ENCODE data around the gene BMPR1B.

BMPR1B gene

DNA sequence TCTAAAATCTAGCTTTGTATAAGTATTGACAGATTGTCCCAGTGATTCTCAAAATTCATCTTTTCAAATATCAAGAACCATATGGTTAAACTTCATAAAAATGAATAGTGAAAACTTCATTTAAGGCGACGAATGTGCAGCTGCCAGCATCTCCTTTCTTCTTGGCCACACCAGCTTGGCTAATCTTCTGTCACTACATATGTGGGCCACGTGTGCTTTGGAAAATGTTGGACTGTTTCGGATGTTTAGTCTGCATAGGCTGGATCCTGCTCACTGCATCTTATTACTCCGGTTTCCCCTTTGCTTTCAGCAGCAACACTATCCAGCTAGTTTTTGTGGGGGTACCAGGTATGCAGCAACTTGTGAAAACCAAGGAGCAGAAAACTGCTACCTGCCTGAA lies 221.9 kb downstream of the BMPR1B start:
- DNase-seq = no peak
- TF ChIP-seq EZH2 (optimal IDR thresholded peaks at IDR 0.05; ENCODE audit: low read depth, low read length) (no peak), CTCF (IDR thresholded peaks at IDR 0.05; ENCODE audit: low read length) (no peak), EZH2phosphoT487 (IDR thresholded peaks at IDR 0.05; ENCODE audit: low read length) (no peak)
- Histone ChIP-seq H3K27me3 (replicated peaks; ENCODE audit: insufficient read depth, low read length) (no peaks in the 10 kb centered on the region), H3K9ac (ENCODE audit: low read length) (no peak overlapping the region), H3K4me3 (ENCODE audit: low read length) (no peak overlapping the region), H3K4me2 (ENCODE audit: low read depth, low read length) (no peak overlapping the region), H3K36me3 (replicated peaks; ENCODE audit: insufficient read depth, low read length) (no peaks in the 10 kb centered on the region), H2AFZ (ENCODE audit: low read length) (no peak overlapping the region), H4K20me1 (ENCODE audit: insufficient read depth, low read length) (no peaks in the 10 kb centered on the region), H3K27ac (ENCODE audit: low read length) (no peak overlapping the region), H3K79me2 (ENCODE audit: low read length) (no peaks in the 10 kb centered on the region), H3K9me3 (replicated peaks; ENCODE audit: insufficient read depth, low read length) (no peaks in the 10 kb centered on the region), H3F3A (ENCODE audit: insufficient read depth, low read length) (no peaks in the 10 kb centered on the region), H3K4me1 (ENCODE audit: low read length) (peaks cover 13% of the 10 kb centered on the region), H3K9me2 (replicated peaks; ENCODE audit: insufficient read depth, low read length) (no peaks in the 10 kb centered on the region)

DNA sequence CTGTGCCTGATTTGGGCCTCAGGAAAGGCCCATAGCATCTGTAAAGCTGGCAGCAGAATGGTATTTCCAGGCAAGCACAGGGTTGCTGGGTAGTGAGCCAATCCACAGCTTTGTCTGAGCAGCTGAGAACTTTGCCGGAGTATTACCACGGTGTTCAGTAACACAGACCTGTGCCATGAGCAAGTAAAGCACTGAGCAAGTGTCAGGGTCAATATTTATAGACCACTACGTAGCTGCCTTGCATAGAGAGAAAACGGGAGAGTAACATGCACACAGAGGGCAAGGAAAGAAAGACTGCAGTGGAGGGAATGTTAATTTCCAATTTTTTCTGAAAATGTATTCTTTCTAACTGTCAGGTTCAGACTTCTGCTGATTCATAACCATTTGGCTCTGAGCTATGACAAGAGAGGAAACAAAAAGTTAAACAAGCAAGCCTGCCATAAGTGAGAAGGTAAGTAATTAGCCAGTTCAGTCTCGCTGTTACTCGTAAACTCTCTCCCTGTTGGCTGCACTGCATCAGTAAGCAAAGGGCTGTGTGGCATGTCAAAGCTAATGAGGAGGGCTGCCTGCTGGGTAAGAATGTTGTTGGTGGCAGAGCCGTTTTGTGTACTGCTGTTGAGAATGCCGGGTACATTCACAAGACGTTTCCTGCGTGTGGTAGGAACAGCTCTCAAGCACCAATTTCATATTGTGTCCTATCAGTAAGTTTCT lies 238.1 kb downstream of the BMPR1B start:
- H3K9me2 ChIP-seq (replicated peaks; ENCODE audit: insufficient read depth, low read length) = no peaks in the 10 kb centered on the region
- H3K4me2 ChIP-seq (ENCODE audit: low read depth, low read length) = peak overlapping the region; percentile 24; the same call in 1 of the 2 replicates
- no peaks in the 10 kb centered on the region for H3K79me2 ChIP-seq (ENCODE audit: low read length)
- no peak for TF ChIP-seq EZH2 (optimal IDR thresholded peaks at IDR 0.05; ENCODE audit: low read depth, low read length)
- no peak for TF ChIP-seq EZH2phosphoT487 (IDR thresholded peaks at IDR 0.05; ENCODE audit: low read length)
- TF ChIP-seq CTCF (IDR thresholded peaks at IDR 0.05; ENCODE audit: low read length) = no peak
- peak overlapping the region; percentile 4; the same call in 1 of the 2 replicates for H3K27ac ChIP-seq (ENCODE audit: low read length)
- no peak overlapping the region for H3K9ac ChIP-seq (ENCODE audit: low read length)
- no peak overlapping the region for H3K4me3 ChIP-seq (ENCODE audit: low read length)
- no peaks in the 10 kb centered on the region for H3K4me1 ChIP-seq (ENCODE audit: low read length)
- H3K9me3 ChIP-seq (replicated peaks; ENCODE audit: insufficient read depth, low read length) = no peaks in the 10 kb centered on the region
- H4K20me1 ChIP-seq (ENCODE audit: insufficient read depth, low read length) = no peaks in the 10 kb centered on the region
- H2AFZ ChIP-seq (ENCODE audit: low read length) = no peak overlapping the region
- H3K27me3 ChIP-seq (replicated peaks; ENCODE audit: insufficient read depth, low read length) = no peaks in the 10 kb centered on the region
- H3K36me3 ChIP-seq (replicated peaks; ENCODE audit: insufficient read depth, low read length) = no peaks in the 10 kb centered on the region
- no peaks in the 10 kb centered on the region for H3F3A ChIP-seq (ENCODE audit: insufficient read depth, low read length)
- DNase-seq = no peak

GRCh38 chr4:95000076-95000648 lies 242.4 kb downstream of the BMPR1B start:
- H3K27ac ChIP-seq (ENCODE audit: low read length) = no peak overlapping the region
- H3K9me3 ChIP-seq (replicated peaks; ENCODE audit: insufficient read depth, low read length) = no peaks in the 10 kb centered on the region
- H3K79me2 ChIP-seq (ENCODE audit: low read length) = no peaks in the 10 kb centered on the region
- no peak overlapping the region for H2AFZ ChIP-seq (ENCODE audit: low read length)
- H3K27me3 ChIP-seq (replicated peaks; ENCODE audit: insufficient read depth, low read length) = no peaks in the 10 kb centered on the region
- H3F3A ChIP-seq (ENCODE audit: insufficient read depth, low read length) = no peaks in the 10 kb centered on the region
- H3K4me2 ChIP-seq (ENCODE audit: low read depth, low read length) = no peak overlapping the region
- no peak overlapping the region for H3K9ac ChIP-seq (ENCODE audit: low read length)
- no peaks in the 10 kb centered on the region for H3K9me2 ChIP-seq (replicated peaks; ENCODE audit: insufficient read depth, low read length)
- DNase-seq = no peak
- no peaks in the 10 kb centered on the region for H4K20me1 ChIP-seq (ENCODE audit: insufficient read depth, low read length)
- no peaks in the 10 kb centered on the region for H3K36me3 ChIP-seq (replicated peaks; ENCODE audit: insufficient read depth, low read length)
- H3K4me1 ChIP-seq (ENCODE audit: low read length) = no peaks in the 10 kb centered on the region
- no peak overlapping the region for H3K4me3 ChIP-seq (ENCODE audit: low read length)
- TF ChIP-seq EZH2phosphoT487 (IDR thresholded peaks at IDR 0.05; ENCODE audit: low read length) (no peak), EZH2 (optimal IDR thresholded peaks at IDR 0.05; ENCODE audit: low read depth, low read length) (no peak), CTCF (IDR thresholded peaks at IDR 0.05; ENCODE audit: low read length) (no peak)

Measured in MM.1S (cell line).